Measurements from ENCODE around the gene SLC35A1.
A peak's percentile ranks its signal among the peaks of the same experiment; 100 is the strongest.
"Not testable (repeated sequence)": the region's sequence is repeated elsewhere in the genome, so short reads cannot be mapped to it uniquely, and the experiment has no call there.

Gene SLC35A1, protein sequence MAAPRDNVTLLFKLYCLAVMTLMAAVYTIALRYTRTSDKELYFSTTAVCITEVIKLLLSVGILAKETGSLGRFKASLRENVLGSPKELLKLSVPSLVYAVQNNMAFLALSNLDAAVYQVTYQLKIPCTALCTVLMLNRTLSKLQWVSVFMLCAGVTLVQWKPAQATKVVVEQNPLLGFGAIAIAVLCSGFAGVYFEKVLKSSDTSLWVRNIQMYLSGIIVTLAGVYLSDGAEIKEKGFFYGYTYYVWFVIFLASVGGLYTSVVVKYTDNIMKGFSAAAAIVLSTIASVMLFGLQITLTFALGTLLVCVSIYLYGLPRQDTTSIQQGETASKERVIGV

DNA sequence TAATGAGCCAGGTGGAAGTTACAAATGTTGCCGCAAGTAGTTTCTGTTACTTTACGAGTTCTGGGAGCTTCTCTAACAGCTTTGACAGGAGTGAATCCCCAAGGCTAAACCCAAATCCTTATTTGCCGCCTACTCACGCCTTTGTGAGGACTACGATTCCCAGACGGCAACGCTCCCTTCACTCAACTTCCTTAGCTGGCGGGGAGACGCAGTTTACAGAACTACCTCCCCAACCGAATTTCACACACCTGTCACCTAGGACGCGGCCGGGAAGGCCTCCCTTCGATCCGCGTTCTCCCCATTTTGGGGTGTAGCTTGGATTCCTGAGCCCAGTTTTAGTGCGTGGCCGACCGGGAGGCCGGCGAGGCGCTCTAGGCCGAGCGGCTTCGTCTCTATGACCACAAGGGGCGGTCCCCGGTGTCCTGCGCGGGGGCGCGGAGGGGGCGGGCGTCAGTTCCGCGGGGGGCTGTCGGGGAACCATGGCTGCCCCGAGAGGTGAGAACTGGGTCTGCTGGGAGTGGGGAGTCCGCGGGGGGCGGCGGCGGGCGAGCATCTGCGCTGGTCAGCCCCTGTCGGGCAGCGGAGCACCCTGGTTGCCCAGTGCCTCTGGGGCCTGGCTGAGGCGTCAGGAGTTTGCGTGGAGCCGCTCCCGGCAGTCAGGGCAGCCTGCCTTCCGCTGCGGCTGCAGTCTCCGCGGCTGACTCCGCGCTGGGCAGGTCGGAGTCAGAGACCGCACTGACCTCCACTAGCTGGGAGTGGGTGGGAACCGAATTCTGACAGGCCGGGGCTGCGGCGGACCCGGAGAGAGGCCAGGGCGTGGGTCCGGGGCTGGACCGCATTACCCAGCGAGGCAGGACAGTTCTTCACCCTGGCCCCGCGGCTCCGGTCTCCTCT is at the start of gene SLC35A1:
Gene SLC35A1, plus strand, starts transcription at position 450 of the 894 bp plus-strand sequence. Its CDS starts 30 bp downstream, at position 480.
- peak; percentile 62 for DNase-seq

DNA sequence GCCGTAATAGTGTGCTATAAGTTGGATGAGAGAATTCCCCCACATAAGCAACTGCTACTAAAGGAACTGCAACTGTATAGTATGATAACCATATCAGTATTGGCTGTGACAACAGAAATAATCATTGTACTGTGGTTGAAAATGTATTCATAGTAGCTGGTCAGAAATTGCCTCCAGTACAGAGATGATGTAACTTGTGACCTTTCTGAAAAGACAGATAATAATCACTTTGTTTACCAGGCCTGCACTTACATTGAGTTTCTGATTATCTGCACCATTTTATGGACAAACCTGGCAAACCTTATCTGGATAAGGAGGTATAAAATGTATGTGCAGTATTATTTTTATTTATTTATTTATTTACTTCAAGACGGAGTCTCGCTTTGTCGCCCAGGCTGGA is 46.0 kb upstream of the SLC35A1 start:
- DNase-seq: no peak

DNA sequence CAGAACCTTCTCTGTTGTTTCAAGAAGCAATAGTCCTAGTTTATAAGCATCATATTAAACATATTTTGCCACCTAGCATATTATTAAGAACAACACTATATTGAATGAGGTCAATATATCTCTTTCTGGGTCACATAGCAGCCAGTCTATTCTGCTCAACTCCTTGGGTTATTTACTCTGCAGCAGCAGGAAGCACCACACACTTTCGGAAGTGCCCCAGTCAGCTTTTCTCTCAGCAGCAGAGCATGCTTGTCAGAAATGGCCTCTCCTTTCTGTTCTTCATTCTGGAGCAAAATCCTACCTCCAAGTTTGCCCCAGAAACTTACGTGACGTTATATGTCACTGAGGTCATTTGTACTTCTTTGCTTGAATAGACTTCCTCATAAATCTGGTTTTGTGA is 42.3 kb upstream of the SLC35A1 start:
- peak; percentile 2 for DNase-seq

DNA sequence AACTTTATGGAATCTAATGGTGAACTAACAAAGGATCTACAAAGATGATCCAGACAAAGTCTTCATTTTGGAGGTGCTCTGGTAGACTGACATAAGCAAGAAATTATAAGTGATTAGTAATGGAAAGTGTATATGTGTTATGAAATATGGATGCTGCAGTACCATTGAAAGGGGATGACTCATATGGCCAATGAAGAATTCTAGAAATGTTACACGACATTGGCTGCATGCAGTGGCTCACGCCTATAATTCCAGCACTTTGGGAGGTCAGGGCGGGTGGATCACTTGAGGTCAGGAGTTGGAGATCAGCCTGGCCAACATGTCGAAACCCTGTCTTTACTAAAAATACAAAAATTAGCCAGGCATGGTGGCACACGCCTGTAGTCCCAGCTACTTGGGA is 41.5 kb upstream of the SLC35A1 start:
- DNase-seq: no peak

DNA sequence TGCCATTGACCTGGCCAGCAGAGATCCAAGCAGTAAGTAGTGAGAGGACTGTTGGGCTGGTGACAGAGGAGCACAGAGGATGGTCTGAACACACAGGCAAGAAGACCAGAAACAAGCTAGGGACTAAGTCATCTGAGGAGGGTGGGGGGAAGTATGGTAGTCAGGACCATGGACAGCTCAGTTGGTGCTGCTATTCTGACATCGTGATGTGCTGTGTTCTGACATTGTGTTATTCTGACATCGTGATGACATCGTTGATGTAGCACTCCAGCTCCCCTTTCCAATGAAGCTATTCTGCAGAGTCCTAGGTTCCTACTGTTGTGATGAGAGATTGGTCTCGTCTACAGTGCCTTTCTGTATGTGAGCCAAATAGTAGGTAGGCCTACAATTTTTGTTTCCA is 36.3 kb upstream of the SLC35A1 start:
- DNase-seq: no peak

DNA sequence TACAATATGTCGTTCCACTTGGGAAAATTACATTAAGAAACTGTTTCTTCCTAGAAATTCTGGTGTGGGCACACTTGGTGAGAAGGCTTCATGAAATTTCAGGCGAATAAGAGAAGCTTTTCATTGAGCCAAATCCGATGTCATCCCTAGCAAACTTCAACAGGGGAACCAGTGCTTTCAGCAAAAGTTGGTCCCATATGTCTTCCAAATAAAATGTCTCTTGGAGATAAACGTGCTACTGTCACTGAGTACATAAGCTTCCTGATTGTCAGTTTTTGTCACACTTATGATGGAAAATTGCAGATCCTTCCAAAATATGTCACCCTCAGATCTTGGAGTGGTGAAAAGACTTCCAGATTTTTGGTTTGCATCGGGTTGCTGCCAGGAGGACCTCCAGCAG is 31.1 kb upstream of the SLC35A1 start:
- no peak for DNase-seq

DNA sequence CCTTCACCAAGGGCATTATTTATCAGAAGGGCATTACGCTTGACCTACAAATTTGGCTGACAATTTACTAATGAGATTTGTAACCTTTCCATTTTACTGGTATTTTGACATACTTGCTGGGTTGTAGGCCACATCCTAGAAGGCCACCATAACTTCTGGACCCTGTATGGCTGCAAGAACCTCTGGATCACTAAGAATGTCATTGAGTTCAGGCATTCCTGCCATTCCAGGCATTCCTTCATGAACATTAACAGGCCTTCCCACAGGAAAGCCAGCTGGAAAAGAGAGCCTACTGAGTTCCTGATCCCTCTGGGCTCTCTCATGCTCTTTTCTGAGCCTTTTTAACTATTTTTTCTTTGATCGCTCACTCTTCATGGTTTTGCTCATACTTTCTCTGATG is 28.4 kb upstream of the SLC35A1 start:
- DNase-seq: no peak

DNA sequence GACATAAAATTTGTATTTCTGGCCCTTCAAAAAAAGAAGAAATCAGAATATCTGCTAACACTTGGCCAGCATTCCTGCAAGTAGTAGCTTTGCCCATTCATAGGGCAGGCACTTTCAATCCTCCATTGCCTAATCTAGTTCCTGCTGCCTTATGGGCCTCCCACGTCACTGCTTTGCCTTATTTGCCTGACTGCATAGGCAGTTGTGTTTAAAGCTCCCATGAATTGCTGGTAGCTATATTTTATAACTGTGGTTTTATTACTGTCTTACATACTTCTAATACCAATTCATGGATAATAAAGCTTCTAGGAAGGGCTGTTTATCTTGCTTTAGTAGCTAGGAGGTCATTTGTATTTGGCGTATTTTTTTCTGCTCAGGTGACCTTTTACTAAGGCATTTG is 7.7 kb upstream of the SLC35A1 start:
- DNase-seq: no peak

DNA sequence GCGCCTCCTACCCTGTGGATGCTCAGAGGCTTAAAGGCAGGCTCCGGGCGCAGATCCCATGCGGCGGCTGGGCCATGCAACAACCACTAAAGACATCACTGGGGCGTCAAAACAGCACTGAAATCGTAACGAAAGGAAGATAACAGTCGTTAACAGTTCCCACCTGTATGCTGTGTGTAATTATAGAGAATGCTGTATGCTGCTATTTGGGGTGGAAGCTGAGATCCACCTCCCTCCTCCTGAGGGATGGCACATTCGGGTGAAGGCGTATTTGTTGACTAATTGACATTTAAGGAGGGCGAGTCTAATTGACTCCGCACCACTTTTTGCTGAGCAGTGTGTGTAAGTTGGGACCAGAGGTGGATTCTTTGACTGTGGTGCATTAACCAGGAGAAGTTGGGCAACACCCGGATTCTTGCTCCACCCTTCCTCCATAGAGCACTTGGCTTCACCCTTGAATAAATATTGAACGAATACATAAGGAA is 687 bp downstream of the SLC35A1 start:
- DNase-seq: no peak

DNA sequence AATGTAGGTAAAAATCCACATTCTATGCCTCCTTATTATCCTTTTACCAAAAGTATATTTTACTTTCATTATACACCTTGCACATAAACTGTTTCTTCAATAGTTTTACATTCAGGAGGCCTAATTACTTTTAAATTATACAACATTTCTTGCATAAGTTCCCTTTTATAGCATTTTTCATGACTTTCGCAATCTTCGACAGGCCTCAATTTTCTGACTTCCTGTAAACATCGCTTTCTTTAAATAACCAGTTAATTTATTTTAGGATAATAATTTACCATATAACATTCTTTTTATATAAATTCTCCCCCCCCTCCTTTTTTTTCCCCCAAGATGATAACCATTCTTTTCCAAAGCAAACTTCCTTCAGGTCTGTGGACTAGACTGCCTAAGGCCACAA is 9.2 kb downstream of the SLC35A1 start:
- DNase-seq: no peak

DNA sequence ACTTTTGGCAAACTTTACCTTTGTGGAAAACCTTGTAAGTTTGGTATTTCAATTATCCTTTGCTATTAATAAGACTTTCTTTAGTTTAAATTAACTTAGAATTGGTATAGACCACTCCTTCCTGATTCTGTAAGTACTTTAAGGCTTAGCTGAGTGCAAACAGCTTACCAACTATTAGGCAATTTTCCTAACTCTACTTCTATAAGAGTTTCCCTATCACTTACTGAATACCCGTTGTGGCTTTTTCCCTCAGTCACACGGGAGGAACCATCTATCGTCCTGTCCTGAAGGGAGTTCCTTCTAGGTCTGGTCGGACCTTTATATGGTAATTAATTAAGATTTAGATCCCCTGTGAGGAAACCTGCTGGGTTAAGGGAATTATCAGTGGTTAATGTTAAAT is 9.6 kb downstream of the SLC35A1 start:
- no peak for DNase-seq

DNA sequence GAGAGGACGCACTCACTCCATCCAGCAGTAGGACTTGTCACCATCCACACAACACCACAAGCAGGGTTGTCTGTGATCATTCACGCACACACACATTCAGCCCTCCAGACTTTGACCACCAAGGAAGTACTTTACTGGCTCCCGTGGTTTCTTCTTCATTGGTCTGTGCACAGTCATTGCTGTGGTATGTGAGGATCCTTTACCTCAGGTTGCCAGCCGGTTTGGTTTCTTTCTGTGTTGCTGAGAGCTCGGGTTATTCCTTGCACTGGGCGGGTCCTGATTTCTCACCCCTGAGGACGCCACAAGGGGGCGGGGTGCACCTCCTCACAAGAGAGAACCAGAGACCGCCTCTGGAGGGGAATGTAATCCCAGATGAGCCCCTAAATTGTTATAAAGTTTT is 11.2 kb downstream of the SLC35A1 start:
- DNase-seq: no peak

DNA sequence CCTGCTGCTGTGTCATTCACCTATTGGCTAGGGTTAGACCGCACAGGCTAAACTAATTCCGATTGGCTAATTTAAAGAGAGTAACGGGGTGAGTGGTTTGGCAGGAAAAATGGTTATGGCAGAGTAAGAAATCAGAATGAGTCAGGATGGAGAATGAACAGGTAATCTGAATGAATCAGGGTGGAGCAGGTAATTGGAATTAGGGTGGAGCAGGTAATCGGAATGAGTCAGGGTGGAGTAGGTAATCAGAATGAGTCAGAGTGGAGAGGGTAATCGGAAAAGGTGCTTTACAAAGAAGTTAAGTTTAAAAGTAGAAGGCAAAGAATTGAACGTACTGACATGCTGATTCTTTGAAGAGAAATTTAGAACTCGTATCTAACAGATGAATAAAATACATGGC is 11.7 kb downstream of the SLC35A1 start:
- no peak for DNase-seq

DNA sequence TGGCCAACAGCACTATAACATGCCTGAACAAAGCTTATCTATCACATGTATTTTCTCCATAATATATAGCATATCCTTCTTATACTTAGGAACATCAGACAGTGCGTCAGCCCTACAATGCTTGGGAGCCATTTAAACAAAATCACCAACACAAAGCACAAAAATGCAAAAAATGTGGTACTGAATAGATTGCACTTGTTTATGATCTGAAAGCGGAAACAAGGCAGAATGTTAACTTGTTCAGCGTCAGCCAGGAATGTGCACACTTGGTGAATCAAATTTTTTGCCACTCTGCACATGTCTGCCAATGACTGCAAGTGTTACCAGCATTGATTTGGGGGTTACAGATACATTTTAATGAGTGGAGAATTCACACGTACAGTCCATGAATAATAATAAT is 14.8 kb downstream of the SLC35A1 start:
- no peak for DNase-seq

DNA sequence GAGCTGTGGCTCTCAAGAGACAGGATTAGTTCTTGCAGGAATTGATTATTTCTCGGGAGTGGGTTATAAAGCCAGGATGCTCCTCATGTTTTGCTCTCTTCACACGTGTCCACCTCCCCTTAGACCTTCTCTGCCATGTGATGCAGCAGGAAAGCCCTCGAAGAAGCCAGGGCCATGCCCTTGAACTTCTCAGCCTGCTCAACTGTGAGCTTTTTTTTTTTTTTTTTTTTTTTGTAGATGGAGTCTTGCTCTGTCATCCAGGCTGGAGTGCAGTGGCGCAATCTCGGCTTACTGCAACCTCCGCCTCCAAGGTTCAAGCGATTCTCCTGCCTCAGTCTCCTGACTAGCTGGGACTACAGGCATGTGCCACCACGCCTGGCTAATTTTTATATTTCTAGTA is 16.6 kb downstream of the SLC35A1 start:
- not testable (repeated sequence) for DNase-seq

DNA sequence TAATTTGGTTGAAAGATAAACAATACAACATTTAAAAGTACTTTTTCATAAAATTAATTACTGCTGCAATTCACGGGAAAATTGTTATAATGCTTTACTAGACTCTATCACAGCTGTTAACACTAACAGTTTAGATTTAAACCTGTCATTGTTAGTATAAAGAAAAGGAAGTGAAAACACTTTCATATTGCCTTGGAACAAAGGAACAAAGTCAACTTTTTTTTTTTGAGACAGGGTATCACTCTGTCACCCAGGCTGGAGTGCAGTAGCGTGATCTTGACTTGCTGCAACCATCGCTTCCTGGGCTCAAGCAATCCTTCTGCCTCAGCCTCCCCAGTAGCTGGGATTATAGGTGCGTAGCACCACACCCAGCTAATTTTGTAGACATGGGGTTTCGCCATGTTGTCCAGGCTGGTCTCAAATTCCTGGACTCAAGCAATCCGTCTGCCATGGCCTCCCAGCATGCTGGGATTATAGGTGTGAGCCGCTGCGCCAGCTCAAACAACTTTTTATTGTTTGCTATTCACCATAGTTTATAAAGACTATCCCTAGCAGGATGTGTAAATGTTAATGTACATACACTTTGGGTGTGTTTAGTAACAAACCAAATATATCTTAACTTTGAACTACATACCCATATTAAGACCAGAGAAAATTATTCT is 22.1 kb downstream of the SLC35A1 start:
- DNase-seq: no peak

DNA sequence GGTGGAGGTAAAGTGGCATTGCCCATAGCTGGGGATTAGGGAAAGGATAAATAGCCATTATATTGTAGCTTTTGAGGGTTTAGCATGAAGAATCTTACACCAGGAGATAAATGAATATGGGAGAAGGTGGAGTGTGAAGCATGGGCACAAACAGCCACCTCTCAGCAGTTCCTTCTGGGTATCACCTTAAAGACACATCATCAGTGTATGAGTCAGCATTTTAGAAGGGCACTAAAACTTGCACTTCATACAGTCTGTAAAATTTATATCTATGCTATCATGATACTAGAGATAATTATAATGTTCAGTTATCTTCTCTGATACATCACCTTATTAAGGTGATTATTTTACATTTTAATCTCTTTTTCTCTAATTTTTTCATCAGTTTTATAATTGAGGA is 25.3 kb downstream of the SLC35A1 start:
- no peak for DNase-seq

DNA sequence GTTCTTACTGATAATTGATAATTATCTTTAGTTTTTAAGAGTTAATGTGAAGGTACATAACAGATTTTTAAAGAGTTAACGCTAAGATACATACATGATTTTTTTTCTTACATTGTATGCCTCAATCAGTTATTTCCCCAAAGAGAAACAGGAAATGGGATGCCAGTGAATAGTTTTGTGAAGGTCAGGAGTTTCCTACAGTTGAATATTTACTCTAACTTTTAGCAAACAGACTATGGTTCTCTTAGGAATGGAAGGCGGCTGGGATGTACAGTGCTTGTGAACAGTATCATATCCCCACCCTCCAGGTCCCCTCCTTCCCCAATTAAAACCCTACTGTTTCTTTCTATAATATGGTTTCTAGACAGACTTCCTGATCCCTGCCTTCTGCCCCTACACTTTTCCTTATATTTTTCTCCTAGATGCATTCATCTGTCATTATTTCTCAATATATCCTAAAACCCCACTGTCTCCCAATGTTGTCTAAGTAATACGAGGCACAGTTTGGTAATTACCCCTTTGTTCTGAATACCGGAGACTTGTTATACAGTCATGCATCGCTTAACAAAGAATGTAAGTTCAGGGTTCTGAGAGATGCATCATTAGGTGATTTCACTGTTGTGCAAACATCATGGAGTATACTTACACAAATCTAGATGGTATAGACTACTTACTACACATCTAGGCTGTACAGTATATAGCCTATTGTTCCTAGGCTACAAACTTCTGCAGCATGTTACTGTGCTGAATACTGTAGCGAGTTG is 29.2 kb downstream of the SLC35A1 start:
- peak; percentile 21 for DNase-seq

DNA sequence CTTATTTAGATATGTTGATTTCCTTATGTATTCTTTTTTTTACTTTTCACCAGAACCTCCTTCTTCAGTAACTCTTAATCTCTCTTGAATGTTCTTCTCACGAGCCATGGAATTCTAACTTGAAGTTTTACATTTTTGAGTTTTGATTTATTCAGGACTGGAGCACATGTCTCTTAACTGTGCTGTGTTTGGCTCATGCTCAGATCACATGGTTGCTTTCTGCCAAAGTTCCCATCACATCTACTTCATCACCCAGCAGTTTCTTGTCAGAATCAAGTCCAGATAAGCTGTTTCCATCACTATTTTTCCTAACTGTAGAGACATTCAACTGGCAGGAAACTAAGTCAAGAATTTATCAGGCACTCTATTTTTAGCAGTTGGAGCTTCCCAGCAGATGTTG is 31.7 kb downstream of the SLC35A1 start:
- DNase-seq: no peak

DNA sequence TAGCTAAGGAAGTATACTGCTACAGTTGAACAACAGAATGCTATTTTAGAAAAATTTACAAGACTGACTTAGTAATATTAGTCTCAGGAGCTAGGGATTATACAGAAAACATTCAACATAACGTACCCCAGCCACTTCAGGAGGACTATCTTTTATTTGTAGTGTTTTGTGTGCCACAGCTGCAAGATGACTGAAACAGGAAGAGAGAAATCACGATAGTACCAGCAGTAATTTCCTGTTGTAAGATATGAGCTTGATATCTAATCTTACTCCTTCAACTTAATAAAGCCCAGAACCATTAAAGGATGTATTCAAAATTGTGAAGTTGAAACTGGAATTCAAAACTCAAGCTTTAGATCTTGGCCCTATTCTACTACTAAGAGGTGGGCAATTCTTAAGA is 42.1 kb downstream of the SLC35A1 start:
- no peak for DNase-seq

DNA sequence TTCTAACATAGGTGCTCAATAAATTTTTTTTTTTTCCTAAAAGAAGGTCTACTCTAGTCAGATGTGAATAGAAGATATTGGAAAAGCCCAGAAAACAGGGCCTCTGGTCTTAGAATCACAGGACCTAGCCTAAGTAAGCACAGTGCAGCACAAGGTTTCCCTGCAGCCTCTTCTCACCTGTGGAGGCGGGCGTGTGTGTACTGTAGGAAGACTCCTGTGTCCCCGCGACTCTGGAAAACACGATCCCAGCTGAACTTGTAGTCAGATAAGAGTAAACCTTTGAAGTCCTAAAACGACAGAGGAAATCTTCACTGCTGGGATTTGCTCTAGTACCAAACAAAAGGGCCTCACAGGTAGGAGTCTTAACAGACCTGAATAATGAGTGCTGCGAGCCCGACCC is 45.7 kb downstream of the SLC35A1 start:
- DNase-seq: no peak

DNA sequence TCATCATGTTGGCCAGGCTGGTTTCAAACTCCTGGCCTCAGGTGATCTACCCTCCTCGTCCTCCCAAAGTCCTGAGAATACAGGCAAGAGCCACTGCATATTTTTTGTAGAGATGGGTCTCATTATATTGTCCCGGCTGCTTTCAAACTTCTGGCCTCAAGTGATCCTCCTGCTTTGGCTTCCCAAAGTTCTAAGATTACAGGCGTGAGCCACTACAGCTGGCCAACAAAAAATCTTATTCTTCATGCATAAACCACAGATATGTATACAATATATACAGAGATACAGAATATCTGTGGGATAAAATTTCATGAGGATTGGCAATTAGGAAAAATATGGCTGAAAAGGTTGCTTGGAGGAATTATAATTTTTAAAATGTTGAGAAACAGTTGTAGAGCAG is 49.9 kb downstream of the SLC35A1 start:
- DNase-seq: no peak

DNA sequence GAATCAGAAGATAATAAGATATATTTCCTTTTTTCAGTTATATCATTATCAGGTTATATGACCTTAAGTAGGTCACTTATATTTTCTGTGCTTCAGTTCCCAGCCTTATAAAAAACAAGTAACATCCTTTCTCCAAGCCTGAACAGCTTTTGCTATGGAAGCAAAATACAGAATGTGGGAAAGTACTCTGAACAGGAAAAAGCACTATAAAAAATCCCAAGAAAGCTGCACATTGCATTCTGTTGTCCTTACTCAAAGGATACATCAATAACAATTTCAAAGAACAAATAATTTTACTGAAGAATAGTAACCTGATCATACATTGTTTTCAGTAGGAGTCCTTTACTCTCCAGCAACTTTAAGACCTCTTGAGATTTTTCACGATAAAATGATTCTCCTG is 56.4 kb downstream of the SLC35A1 start:
- no peak for DNase-seq
